HepG2 (cell line): ENCODE measurements around the gene NEBL. TPM values are rescaled to one million over a fixed set of nuclear protein-coding genes. Genes with fewer than 3 reads are reported as not detected.

ENCODE experiments used
- BCL6 ChIP-seq: IDR thresholded peaks from 2 replicates; pipeline ENCODE4 v1.6.1; 2016; ENCODE audit warnings: missing genetic modification reagents, missing compliant biosample characterization
- DR1 ChIP-seq: sonication (generic); formaldehyde crosslinking; IDR thresholded peaks from 2 replicates; pipeline ENCODE4 v1.8.0; 2021; ENCODE audit warnings: mild to moderate bottlenecking, missing genetic modification reagents, inconsistent platforms
- ZFP90 ChIP-seq: sonication (generic); formaldehyde crosslinking; IDR thresholded peaks from 2 replicates; pipeline ENCODE4 v1.8.0; 2022; ENCODE audit warnings: missing genetic modification reagents, mild to moderate bottlenecking, inconsistent platforms, borderline replicate concordance
- polyA plus RNA-seq, 8 experiments: library from polyadenylated mRNA; depleted of rRNA in 3 of 8; stranded (reverse) in 7 of 8; unstranded in 1 of 8; fragments of >200 nt; fragmentation: Illumina TruSeq in 4 of 8; extraction: Trizol in 4 of 8; gene quantifications; 2 replicates each; pipeline versions ENCODE4 v1.2.1 to v1.2.3, GENCODE V29; 2011 to 2016; ENCODE audit warnings: low read depth in 4 of 8, missing spikeins in 1 of 8, mixed read lengths in 1 of 8; ENCODE audit not compliant: insufficient read depth in 1 of 8
- total RNA-seq, 5 experiments: library from RNA; depleted of rRNA; stranded (reverse); fragments of >200 nt; fragmentation: Illumina TruSeq; extraction: Trizol; gene quantifications; 2 replicates each; pipeline ENCODE4 v1.2.3, GENCODE V29; 2016; ENCODE audit warnings: low read depth in 1 of 5
- TF ChIP-seq, protein P1 (sequence below): sonication (generic); formaldehyde crosslinking; IDR thresholded peaks from 2 replicates; pipeline ENCODE4 v1.4.0; 2020; ENCODE audit warnings: missing genetic modification reagents
- TF ChIP-seq, protein P2 (sequence below): sonication (generic); formaldehyde crosslinking; IDR thresholded peaks from 2 replicates; pipeline ENCODE4 v1.4.0; 2020; ENCODE audit warnings: missing genetic modification reagents, borderline replicate concordance
- TF ChIP-seq, protein P3 (sequence below): sonication (generic); formaldehyde crosslinking; conservative IDR thresholded peaks from 2 replicates; pipeline ENCODE4 v1.4.0; 2020; ENCODE audit warnings: missing genetic modification reagents
- TF ChIP-seq, protein P4 (sequence below): sonication (generic); formaldehyde crosslinking; IDR thresholded peaks from 2 replicates; pipeline ENCODE4 v1.5.0; 2020; ENCODE audit warnings: missing genetic modification reagents
- TF ChIP-seq, protein P5 (sequence below): sonication (generic); formaldehyde crosslinking; IDR thresholded peaks from 2 replicates; pipeline ENCODE4 v1.8.0; 2022; ENCODE audit warnings: missing genetic modification reagents, mild to moderate bottlenecking, moderate library complexity, borderline replicate concordance
- TF ChIP-seq, protein P6 (sequence below): sonication (generic); formaldehyde crosslinking; IDR thresholded peaks from 2 replicates; pipeline ENCODE4 v1.5.0; 2020; ENCODE audit warnings: mild to moderate bottlenecking, missing genetic modification reagents

Gene NEBL
- total and polyA plus RNA-seq, 2 of the 13 experiments (the other 11 are each of a cell fraction or from before 2014, with no cell fraction given) = not detected

DNA sequence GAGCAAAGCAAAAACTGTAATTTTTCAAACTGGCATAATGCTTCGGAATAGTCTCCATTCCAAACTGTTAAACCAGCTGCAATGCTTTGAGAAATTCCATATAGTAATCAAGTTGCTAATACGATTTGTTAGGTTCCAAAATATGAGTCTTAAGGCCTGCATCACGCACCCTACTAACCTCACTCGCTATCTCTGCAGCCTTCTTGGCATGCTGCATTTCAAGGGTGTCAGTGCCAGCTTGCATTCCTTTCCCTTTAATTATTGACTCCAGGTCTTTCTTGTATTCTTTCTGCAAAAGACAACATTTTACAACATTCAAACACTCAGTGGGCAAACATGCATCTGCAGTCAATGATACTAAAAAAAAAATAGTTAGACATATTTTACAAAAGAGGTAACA is 61.8 kb downstream of the NEBL start (continued):
- TF ChIP-seq, protein P1, sequence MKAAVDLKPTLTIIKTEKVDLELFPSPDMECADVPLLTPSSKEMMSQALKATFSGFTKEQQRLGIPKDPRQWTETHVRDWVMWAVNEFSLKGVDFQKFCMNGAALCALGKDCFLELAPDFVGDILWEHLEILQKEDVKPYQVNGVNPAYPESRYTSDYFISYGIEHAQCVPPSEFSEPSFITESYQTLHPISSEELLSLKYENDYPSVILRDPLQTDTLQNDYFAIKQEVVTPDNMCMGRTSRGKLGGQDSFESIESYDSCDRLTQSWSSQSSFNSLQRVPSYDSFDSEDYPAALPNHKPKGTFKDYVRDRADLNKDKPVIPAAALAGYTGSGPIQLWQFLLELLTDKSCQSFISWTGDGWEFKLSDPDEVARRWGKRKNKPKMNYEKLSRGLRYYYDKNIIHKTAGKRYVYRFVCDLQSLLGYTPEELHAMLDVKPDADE (CRISPR knock-in tag) = no peak
- TF ChIP-seq, protein P2, sequence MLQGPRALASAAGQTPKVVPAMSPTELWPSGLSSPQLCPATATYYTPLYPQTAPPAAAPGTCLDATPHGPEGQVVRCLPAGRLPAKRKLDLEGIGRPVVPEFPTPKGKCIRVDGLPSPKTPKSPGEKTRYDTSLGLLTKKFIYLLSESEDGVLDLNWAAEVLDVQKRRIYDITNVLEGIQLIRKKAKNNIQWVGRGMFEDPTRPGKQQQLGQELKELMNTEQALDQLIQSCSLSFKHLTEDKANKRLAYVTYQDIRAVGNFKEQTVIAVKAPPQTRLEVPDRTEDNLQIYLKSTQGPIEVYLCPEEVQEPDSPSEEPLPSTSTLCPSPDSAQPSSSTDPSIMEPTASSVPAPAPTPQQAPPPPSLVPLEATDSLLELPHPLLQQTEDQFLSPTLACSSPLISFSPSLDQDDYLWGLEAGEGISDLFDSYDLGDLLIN (CRISPR knock-in tag) = no peak
- TF ChIP-seq BCL6 (CRISPR knock-in tag) (no peak), DR1 (CRISPR knock-in tag) (no peak), ZFP90 (CRISPR knock-in tag) (no peak)
- TF ChIP-seq, protein P3, sequence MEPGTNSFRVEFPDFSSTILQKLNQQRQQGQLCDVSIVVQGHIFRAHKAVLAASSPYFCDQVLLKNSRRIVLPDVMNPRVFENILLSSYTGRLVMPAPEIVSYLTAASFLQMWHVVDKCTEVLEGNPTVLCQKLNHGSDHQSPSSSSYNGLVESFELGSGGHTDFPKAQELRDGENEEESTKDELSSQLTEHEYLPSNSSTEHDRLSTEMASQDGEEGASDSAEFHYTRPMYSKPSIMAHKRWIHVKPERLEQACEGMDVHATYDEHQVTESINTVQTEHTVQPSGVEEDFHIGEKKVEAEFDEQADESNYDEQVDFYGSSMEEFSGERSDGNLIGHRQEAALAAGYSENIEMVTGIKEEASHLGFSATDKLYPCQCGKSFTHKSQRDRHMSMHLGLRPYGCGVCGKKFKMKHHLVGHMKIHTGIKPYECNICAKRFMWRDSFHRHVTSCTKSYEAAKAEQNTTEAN (CRISPR knock-in tag) = no peak
- TF ChIP-seq, protein P4, sequence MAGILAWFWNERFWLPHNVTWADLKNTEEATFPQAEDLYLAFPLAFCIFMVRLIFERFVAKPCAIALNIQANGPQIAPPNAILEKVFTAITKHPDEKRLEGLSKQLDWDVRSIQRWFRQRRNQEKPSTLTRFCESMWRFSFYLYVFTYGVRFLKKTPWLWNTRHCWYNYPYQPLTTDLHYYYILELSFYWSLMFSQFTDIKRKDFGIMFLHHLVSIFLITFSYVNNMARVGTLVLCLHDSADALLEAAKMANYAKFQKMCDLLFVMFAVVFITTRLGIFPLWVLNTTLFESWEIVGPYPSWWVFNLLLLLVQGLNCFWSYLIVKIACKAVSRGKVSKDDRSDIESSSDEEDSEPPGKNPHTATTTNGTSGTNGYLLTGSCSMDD (CRISPR knock-in tag) = no peak
- TF ChIP-seq, protein P5, sequence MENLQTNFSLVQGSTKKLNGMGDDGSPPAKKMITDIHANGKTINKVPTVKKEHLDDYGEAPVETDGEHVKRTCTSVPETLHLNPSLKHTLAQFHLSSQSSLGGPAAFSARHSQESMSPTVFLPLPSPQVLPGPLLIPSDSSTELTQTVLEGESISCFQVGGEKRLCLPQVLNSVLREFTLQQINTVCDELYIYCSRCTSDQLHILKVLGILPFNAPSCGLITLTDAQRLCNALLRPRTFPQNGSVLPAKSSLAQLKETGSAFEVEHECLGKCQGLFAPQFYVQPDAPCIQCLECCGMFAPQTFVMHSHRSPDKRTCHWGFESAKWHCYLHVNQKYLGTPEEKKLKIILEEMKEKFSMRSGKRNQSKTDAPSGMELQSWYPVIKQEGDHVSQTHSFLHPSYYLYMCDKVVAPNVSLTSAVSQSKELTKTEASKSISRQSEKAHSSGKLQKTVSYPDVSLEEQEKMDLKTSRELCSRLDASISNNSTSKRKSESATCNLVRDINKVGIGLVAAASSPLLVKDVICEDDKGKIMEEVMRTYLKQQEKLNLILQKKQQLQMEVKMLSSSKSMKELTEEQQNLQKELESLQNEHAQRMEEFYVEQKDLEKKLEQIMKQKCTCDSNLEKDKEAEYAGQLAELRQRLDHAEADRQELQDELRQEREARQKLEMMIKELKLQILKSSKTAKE = no peak
- TF ChIP-seq, protein P6, sequence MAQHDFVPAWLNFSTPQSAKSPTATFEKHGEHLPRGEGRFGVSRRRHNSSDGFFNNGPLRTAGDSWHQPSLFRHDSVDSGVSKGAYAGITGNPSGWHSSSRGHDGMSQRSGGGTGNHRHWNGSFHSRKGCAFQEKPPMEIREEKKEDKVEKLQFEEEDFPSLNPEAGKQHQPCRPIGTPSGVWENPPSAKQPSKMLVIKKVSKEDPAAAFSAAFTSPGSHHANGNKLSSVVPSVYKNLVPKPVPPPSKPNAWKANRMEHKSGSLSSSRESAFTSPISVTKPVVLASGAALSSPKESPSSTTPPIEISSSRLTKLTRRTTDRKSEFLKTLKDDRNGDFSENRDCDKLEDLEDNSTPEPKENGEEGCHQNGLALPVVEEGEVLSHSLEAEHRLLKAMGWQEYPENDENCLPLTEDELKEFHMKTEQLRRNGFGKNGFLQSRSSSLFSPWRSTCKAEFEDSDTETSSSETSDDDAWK (CRISPR knock-in tag) = no peak
